H1 (cell line): Measurements from ENCODE around the gene MRFAP1. TPM values are rescaled to one million over a fixed set of nuclear protein-coding genes. Genes with fewer than 3 reads are reported as not detected.

Source experiments
- SP4 ChIP-seq: IDR thresholded peaks from 2 replicates; pipeline ENCODE4 v1.6.1; 2012; ENCODE audit warnings: low read length, inconsistent platforms
- polyA plus RNA-seq, 7 experiments: library from polyadenylated mRNA; depleted of rRNA in 3 of 7; stranded (reverse) in 5 of 7; unstranded in 2 of 7; fragments of >200 nt in 5 of 7; fragments of 200-250 nt in 2 of 7; gene quantifications; 1 replicate in 5 of 7; 2 replicates in 1 of 7; 4 replicates in 1 of 7; pipeline versions ENCODE4 v1.2.1 to v1.2.3, GENCODE V29; 2011 to 2013; ENCODE audit warnings: missing spikeins in 2 of 7, mixed read lengths in 2 of 7
- total RNA-seq: library from RNA; stranded (reverse); fragmentation: NEBNext Ultra II Directional; extraction: Animal tissue kit (Norgen Biotek cat#: 25700); gene quantifications from 2 replicates; pipeline ENCODE4 v1.2.1, GENCODE V29; 2021

Gene MRFAP1
- total and polyA plus RNA-seq, 2 of the 8 experiments (the other 6 are each of a cell fraction or from before 2014, with no cell fraction given), result 108 to 307 TPM

GRCh38 chr4:6605605-6606004 lies 34.9 kb upstream of the MRFAP1 start (continued):
- no peak for TF ChIP-seq SP4
